Endothelial cell of umbilical vein (primary cell): ENCODE data around the gene SPEM2.

Experiments used
- EZH2 ChIP-seq: IDR thresholded peaks from 2 replicates; pipeline ENCODE4 v1.6.1; 2012; ENCODE audit warnings: borderline replicate concordance, low read depth, mild to moderate bottlenecking, moderate library complexity, low read length, inconsistent platforms; ENCODE audit not compliant: severe bottlenecking
- FOS ChIP-seq: IDR thresholded peaks from 2 replicates; pipeline ENCODE4 v1.6.1; 2011; ENCODE audit warnings: mild to moderate bottlenecking, low read length, moderate library complexity, borderline replicate concordance; ENCODE audit not compliant: insufficient read depth
- MYC ChIP-seq: IDR thresholded peaks from one replicate; pipeline ENCODE4 v1.6.1; 2011; ENCODE audit warnings: mild to moderate bottlenecking, low read depth, low read length
- POLR2A ChIP-seq: IDR thresholded peaks from 2 replicates; pipeline ENCODE4 v1.6.1; 2012; ENCODE audit warnings: low read depth, mild to moderate bottlenecking, control low read depth, low read length
- POLR2AphosphoS5 ChIP-seq: IDR thresholded peaks from 2 replicates; pipeline ENCODE4 v1.6.1; 2012; ENCODE audit warnings: low read depth, mild to moderate bottlenecking, control low read depth, low read length, moderate library complexity; ENCODE audit not compliant: insufficient read depth
- TF ChIP-seq, protein P1 (sequence below), 2 donors: IDR thresholded peaks; 1 replicate in 1 of 2; 2 replicates in 1 of 2; pipeline ENCODE4 v1.5.1; 2011; ENCODE audit warnings: low read length in 2 of 2, mild to moderate bottlenecking in 2 of 2, moderate library complexity in 2 of 2, control low read depth in 1 of 2, inconsistent platforms in 1 of 2, low read depth in 1 of 2; ENCODE audit not compliant: insufficient read depth in 1 of 2; ENCODE audit errors: extremely low read depth in 1 of 2

- TF ChIP-seq, protein P1, sequence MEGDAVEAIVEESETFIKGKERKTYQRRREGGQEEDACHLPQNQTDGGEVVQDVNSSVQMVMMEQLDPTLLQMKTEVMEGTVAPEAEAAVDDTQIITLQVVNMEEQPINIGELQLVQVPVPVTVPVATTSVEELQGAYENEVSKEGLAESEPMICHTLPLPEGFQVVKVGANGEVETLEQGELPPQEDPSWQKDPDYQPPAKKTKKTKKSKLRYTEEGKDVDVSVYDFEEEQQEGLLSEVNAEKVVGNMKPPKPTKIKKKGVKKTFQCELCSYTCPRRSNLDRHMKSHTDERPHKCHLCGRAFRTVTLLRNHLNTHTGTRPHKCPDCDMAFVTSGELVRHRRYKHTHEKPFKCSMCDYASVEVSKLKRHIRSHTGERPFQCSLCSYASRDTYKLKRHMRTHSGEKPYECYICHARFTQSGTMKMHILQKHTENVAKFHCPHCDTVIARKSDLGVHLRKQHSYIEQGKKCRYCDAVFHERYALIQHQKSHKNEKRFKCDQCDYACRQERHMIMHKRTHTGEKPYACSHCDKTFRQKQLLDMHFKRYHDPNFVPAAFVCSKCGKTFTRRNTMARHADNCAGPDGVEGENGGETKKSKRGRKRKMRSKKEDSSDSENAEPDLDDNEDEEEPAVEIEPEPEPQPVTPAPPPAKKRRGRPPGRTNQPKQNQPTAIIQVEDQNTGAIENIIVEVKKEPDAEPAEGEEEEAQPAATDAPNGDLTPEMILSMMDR (IDR thresholded peaks at IDR 0.05; ENCODE audit: extremely low read depth in 1 of 2, insufficient read depth in 1 of 2, low read depth in 1 of 2, low read length in 2 of 2): no peak
- TF ChIP-seq FOS (no peak), POLR2A (no peak), EZH2 (no peak), MYC (no peak), POLR2AphosphoS5 (no peak)
Measured at GRCh38 chr17:7409716-7410115, 15.7 kb upstream of the SPEM2 start.
